HCT116 (cell line): Measurements from ENCODE around the gene OR1J2. TPM values are rescaled to one million over a fixed set of nuclear protein-coding genes. Genes with fewer than 3 reads are reported as not detected.

Experiments used
- ATAC-seq: fragments of 200-7000 bp; cut with Tn5 transposase; 2 replicates; pipeline ENCODE4 v1.9.1; 2020; ENCODE audit warnings: mild to moderate bottlenecking, moderate library complexity
- BruUV-seq: library from RNA; stranded (reverse); fragments of 400-500 nt; replicated peaks from 2 replicates; lab custom pipeline; 2021; lab: Mats Ljungman, UMichigan
- CTCF ChIA-PET: fragments of 300-600 bp; sonication (Branson Sonifier 250); formaldehyde crosslinking; loops from one replicate; lab custom pipeline; 2021; ENCODE audit warnings: antibody characterized with exemption; lab: Charles Lee
- POLR2A ChIA-PET: fragments of 300-600, 350-600 bp; sonication (Branson Sonifier 250); formaldehyde crosslinking; loops from one replicate; lab custom pipeline; 2021; ENCODE audit warnings: antibody characterized with exemption; lab: Charles Lee
- RAD21 ChIA-PET, 2 experiments: fragments of 300-600 bp; sonication (Branson Sonifier 250); formaldehyde crosslinking; loops; one replicate each; lab custom pipeline; 2023; ENCODE audit warnings: low total read pairs in 2 of 2; ENCODE audit not compliant: uncharacterized antibody in 2 of 2, unreplicated experiment in 2 of 2, low non-redundant PET in 1 of 2; lab: Charles Lee
- DNase-seq: peaks from one replicate; pipeline ENCODE4 v3.0.0-alpha.2; 2010; ENCODE audit warnings: low read depth, low spot score
- H2AFZ ChIP-seq: fragments of 200-600 bp; shearing (Covaris generic), sonication (generic); 2 replicates; pipeline ENCODE4 v1.6.1; 2017; ENCODE audit warnings: low read depth, mixed run types, mixed read lengths, antibody characterized with exemption, low read length; ENCODE audit not compliant: poor library complexity, severe bottlenecking
- H3K27ac ChIP-seq: 2 replicates; pipeline ENCODE4 v1.5.1; 2012; ENCODE audit warnings: low read depth, low read length
- H3K27me3 ChIP-seq: fragments of 200-600 bp; sonication (generic); 2 replicates; pipeline ENCODE4 v1.6.1; 2016; ENCODE audit warnings: mixed run types, low read length, mixed read lengths; ENCODE audit not compliant: insufficient read depth
- H3K36me3 ChIP-seq, 2 experiments: fragments of 200-500 bp in 1 of 2; fragments of 200-600 bp in 1 of 2; sonication (Bioruptor generic) in 1 of 2; sonication (generic) in 1 of 2; 2 replicates each; pipeline versions ENCODE4 v1.5.1 to v1.6.1; 2014 to 2016; ENCODE audit warnings: low read length in 2 of 2, inconsistent platforms in 1 of 2, mixed read lengths in 1 of 2, mixed run types in 1 of 2; ENCODE audit not compliant: insufficient read depth in 2 of 2, control insufficient read depth in 1 of 2
- H3K4me1 ChIP-seq, 2 experiments: fragments of 200-600 bp in 1 of 2; sonication (generic) in 1 of 2; 2 replicates each; pipeline versions ENCODE4 v1.5.1 to v1.6.1; 2012 to 2017; ENCODE audit warnings: low read length in 2 of 2, inconsistent platforms in 1 of 2, mild to moderate bottlenecking in 1 of 2, mixed read lengths in 1 of 2, mixed run types in 1 of 2, moderate library complexity in 1 of 2; ENCODE audit not compliant: insufficient read depth in 2 of 2, control insufficient read depth in 1 of 2
- H3K4me2 ChIP-seq: fragments of 200-600 bp; sonication (generic); 2 replicates; pipeline ENCODE4 v1.6.1; 2017; ENCODE audit warnings: mixed run types, low read length, mixed read lengths
- H3K4me3 ChIP-seq, 2 experiments: fragments of 200-600 bp in 1 of 2; sonication (generic) in 1 of 2; replicated peaks in 1 of 2; 2 replicates each; pipeline ENCODE4 v1.5.1; 2011 to 2016; ENCODE audit warnings: low read length in 2 of 2, control low read depth in 1 of 2, low read depth in 1 of 2, mild to moderate bottlenecking in 1 of 2, mixed read lengths in 1 of 2, mixed run types in 1 of 2
- H3K79me2 ChIP-seq: fragments of 200-600 bp; sonication (generic); 2 replicates; pipeline ENCODE4 v1.6.1; 2017; ENCODE audit warnings: mild to moderate bottlenecking, mixed run types, low read length, moderate library complexity, mixed read lengths; ENCODE audit not compliant: insufficient read depth
- H3K9ac ChIP-seq: fragments of 200-600 bp; sonication (generic); 2 replicates; pipeline ENCODE4 v1.6.1; 2016; ENCODE audit warnings: low read length, mixed read lengths
- H3K9me2 ChIP-seq: fragments of 200-600 bp; sonication (generic), shearing (Covaris generic); 2 replicates; pipeline ENCODE4 v1.6.1; 2017; ENCODE audit warnings: mixed run types, mild to moderate bottlenecking, moderate library complexity; ENCODE audit not compliant: insufficient read depth
- H3K9me3 ChIP-seq, 2 experiments: fragments of 200-500 bp in 1 of 2; fragments of 200-600 bp in 1 of 2; sonication (Bioruptor generic) in 1 of 2; sonication (generic) in 1 of 2; 2 replicates each; pipeline ENCODE4 v1.6.1; 2014 to 2017; ENCODE audit warnings: low read length in 2 of 2, mixed read lengths in 2 of 2, inconsistent platforms in 1 of 2, low read depth in 1 of 2, mild to moderate bottlenecking in 1 of 2, mixed run types in 1 of 2, moderate library complexity in 1 of 2; ENCODE audit not compliant: control insufficient read depth in 1 of 2, insufficient read depth in 1 of 2
- H4K20me1 ChIP-seq: fragments of 200-600 bp; sonication (generic), shearing (Covaris generic); 2 replicates; pipeline ENCODE4 v1.6.1; 2017; ENCODE audit warnings: mixed run types, mild to moderate bottlenecking, moderate library complexity; ENCODE audit not compliant: insufficient read depth
- CBX3 ChIP-seq: IDR thresholded peaks from 2 replicates; pipeline ENCODE4 v1.6.1; 2012; ENCODE audit warnings: low read depth
- CTCF ChIP-seq, 3 experiments: fragments of 200-600 bp in 1 of 3; sonication (generic) in 1 of 3; IDR thresholded peaks in 2 of 3; conservative IDR thresholded peaks in 1 of 3; 2 replicates each; pipeline ENCODE4 v1.5.1; 2012 to 2017; ENCODE audit warnings: low read depth in 2 of 3, low read length in 2 of 3, antibody characterized with exemption in 1 of 3, borderline replicate concordance in 1 of 3, control low read depth in 1 of 3, mild to moderate bottlenecking in 1 of 3, mixed read lengths in 1 of 3, mixed run types in 1 of 3, moderate library complexity in 1 of 3; ENCODE audit not compliant: insufficient read depth in 1 of 3
- RAD21 ChIP-seq: IDR thresholded peaks from 2 replicates; pipeline ENCODE4 v1.6.1; 2012; ENCODE audit warnings: low read depth, mild to moderate bottlenecking
- SRF ChIP-seq: IDR thresholded peaks from 2 replicates; pipeline ENCODE4 v1.6.1; 2012; ENCODE audit warnings: low read depth
- YY1 ChIP-seq: IDR thresholded peaks from 2 replicates; pipeline ENCODE4 v1.6.1; 2011; ENCODE audit warnings: low read length, low read depth, moderate library complexity, mild to moderate bottlenecking; ENCODE audit not compliant: insufficient replicate concordance; ENCODE audit errors: extremely low read depth
- intact Hi-C: fragments of 100-400 bp; cut with micrococcal nuclease; formaldehyde crosslinking; loops from 2 replicates; pipeline ENCODE4 v1.10.0; 2022
- total RNA-seq: library from RNA; stranded (reverse); gene quantifications from one replicate; pipeline ENCODE4 v1.2.1, GENCODE V29; 2021; ENCODE audit not compliant: unreplicated experiment

Gene OR1J2
- total RNA-seq, 1 experiment from 2014 or later = not detected

DNA sequence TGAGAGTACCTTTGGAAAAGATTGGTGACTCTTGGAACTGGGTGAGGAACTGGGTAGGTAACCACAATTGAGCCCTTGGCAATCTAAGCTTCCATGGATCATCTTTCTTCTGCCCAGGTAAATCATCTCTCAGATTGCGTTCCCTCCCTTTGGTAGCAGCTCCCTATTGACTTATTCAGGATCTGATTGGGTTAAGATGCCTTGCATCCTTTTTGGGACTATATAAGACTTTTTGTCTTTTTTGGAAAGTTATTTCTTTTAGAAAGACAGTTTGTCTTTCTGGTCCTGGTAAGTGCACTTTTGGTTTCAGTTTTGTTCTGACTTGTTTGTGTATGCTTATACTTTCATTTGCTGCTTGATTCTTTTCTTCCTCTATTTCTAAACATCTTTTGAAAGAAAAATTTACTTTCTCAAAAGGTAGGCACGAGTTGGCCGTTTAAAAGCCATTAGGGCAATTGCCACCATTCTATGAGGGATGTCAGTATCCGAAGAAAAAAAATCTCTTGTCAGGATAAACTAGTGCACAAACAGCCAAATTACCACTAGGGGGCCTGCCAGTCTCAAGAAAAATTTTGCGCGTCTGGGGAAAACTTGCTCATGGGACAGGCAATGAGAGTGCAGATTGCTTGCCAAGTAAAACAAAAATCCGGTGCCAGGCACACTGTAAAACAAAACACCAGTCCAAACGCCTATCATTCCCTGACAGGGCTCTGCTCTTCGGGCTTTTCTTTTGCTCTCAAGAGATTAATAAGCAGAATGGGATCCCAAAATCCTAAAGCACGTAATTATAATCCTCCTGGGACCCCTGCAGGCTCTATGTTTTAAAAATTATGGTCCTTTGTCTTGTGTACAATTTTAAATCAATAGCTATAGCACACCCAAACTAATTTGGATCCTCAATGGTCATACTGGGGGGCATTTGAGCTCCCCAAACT lies 45.7 kb upstream of the OR1J2 start:
- no TSS peak for BruUV-seq
- CTCF ChIA-PET = interaction anchor here (1.0 to 3.7 kb wide), 9 partner anchors 10 to 885 kb away, joined by 3 to 23 read pairs (median 7); no protein-coding TSS in a partner anchor

More for the DNA sequence above, 45.7 kb upstream of the OR1J2 start:
- RAD21 ChIA-PET = no interaction called here
- Histone ChIP-seq H2AFZ (peak overlapping the region; percentile 86), H3K4me2 (peak overlapping the region; percentile 75), H3K4me1 (peaks cover 0 to 12% of the 10 kb centered on the region in 2 experiments; a peak in 2 of 4 replicates), H4K20me1 (no peaks in the 10 kb centered on the region), H3K9me2 (no peaks in the 10 kb centered on the region), H3K79me2 (no peaks in the 10 kb centered on the region), H3K4me3 (peak overlapping the region; percentile 35 to 50), H3K27me3 (peaks cover 17% of the 10 kb centered on the region), H3K9me3 (no peaks in the 10 kb centered on the region), H3K36me3 (no peaks in the 10 kb centered on the region), H3K27ac (no peak overlapping the region), H3K9ac (no peak overlapping the region)
- intact Hi-C loops = loop anchor here (1.0 to 10.0 kb wide), 3 partner anchors 345 to 887 kb away; no protein-coding TSS in a partner anchor
- TF ChIP-seq SRF = no peak
- peak; percentile 79 to 88 (median 86) for TF ChIP-seq CTCF (IDR thresholded peaks at IDR 0.05 in 2 of 3, conservative IDR thresholded peaks at IDR 0.05 in 1 of 3; ENCODE audit: borderline replicate concordance in 1 of 3, insufficient read depth in 1 of 3, low read depth in 2 of 3, low read length in 2 of 3)
- no peak for TF ChIP-seq YY1
- 0 out of 2 replicates have a peak, but pooled peaks have one; percentile 28 for TF ChIP-seq CBX3
- peak; percentile 93 for TF ChIP-seq RAD21
- ATAC-seq = peak; percentile 89
- DNase-seq = peak; percentile 68
- POLR2A ChIA-PET = no interaction called here
